Measurements from ENCODE around the gene AACS.

GRCh38 chr12:125162489-125163028 lies 97.3 kb downstream of the AACS start:
- TF ChIP-seq, protein P1, sequence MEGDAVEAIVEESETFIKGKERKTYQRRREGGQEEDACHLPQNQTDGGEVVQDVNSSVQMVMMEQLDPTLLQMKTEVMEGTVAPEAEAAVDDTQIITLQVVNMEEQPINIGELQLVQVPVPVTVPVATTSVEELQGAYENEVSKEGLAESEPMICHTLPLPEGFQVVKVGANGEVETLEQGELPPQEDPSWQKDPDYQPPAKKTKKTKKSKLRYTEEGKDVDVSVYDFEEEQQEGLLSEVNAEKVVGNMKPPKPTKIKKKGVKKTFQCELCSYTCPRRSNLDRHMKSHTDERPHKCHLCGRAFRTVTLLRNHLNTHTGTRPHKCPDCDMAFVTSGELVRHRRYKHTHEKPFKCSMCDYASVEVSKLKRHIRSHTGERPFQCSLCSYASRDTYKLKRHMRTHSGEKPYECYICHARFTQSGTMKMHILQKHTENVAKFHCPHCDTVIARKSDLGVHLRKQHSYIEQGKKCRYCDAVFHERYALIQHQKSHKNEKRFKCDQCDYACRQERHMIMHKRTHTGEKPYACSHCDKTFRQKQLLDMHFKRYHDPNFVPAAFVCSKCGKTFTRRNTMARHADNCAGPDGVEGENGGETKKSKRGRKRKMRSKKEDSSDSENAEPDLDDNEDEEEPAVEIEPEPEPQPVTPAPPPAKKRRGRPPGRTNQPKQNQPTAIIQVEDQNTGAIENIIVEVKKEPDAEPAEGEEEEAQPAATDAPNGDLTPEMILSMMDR (IDR thresholded peaks at IDR 0.05): no peak
- TF ChIP-seq POLR2A (IDR thresholded peaks at IDR 0.05): no peak
